ENCODE data around the gene ZNF135. TPM values are rescaled to one million over a fixed set of nuclear protein-coding genes. Genes with fewer than 3 reads are reported as not detected.

ZNF135 gene
- total and polyA plus RNA-seq, 2 of the 4 experiments (the other 2 are of a cell fraction) = 2.4 to 2.7 TPM

DNA sequence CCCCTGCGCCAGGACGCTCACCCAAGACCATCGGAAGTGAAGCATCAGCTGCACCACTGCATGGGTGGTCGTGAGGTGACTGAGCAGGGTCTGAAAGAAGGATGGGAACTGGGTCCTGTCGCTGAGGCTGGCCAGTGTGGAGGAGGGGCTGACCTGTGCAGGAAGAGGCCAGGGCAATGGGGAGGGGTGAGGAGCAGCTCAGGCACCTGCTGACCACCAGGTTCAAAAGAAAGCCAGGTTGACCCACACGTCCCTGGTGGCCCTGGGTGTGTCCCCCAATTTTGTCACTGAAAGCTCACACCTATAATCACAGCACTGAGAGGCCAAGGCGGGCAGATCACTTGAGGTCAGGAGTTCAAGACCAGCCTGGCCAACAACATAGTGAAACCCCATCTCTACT lies 39.0 kb upstream of the ZNF135 start:
- Histone ChIP-seq H2BK120ac (ENCODE audit: low read depth, low read length) (no peak overlapping the region), H3K27me3 (ENCODE audit: control insufficient read depth, insufficient read depth, low read length) (no peaks in the 10 kb centered on the region), H3K56ac (ENCODE audit: extremely low read depth, insufficient read depth, low read length) (no peak overlapping the region), H3K9ac (ENCODE audit: low read depth, low read length) (no peak overlapping the region), H3K27ac (ENCODE audit: insufficient read depth, low read length) (no peak overlapping the region), H3K4me3 (ENCODE audit: insufficient read depth, low read depth, low read length) (no peak overlapping the region), H3K4me1 (ENCODE audit: control insufficient read depth, insufficient read depth, low read length) (no peaks in the 10 kb centered on the region), H3K4me2 (ENCODE audit: low read depth, low read length) (no peak overlapping the region), H2AFZ (replicated peaks; ENCODE audit: low read length, poor library complexity) (no peak overlapping the region), H4K8ac (ENCODE audit: low read depth in 2 of 2, low read length in 2 of 2) (no peak overlapping the region), H4K20me1 (ENCODE audit: insufficient read depth, low read length) (no peaks in the 10 kb centered on the region), H4K5ac (ENCODE audit: low read depth, low read length) (no peak overlapping the region), H3K4ac (ENCODE audit: low read depth, low read length) (no peak overlapping the region), H2BK20ac (ENCODE audit: low read depth, low read length) (no peak overlapping the region), H3K36me3 (ENCODE audit: control insufficient read depth, insufficient read depth, low read length) (no peaks in the 10 kb centered on the region), H3K9me1 (ENCODE audit: insufficient read depth, low read length) (no peaks in the 10 kb centered on the region), H3K23ac (ENCODE audit: low read depth, low read length) (no peak overlapping the region), H2AK5ac (ENCODE audit: low read depth, low read length) (no peak overlapping the region), H2AK9ac (replicated peaks; ENCODE audit: low read depth, low read length, poor library complexity) (no peak overlapping the region), H3K18ac (ENCODE audit: low read depth, low read length) (no peak overlapping the region), H3K79me1 (ENCODE audit: low read depth in 1 of 2, low read length in 2 of 2) (no peaks in the 10 kb centered on the region), H2BK15ac (ENCODE audit: low read depth, low read length) (no peak overlapping the region), H2BK5ac (ENCODE audit: low read depth, low read length, poor library complexity, severe bottlenecking) (no peak overlapping the region), H3K9me3 (ENCODE audit: control insufficient read depth, insufficient read depth, low read length) (peaks cover 39% of the 10 kb centered on the region), H3K14ac (replicated peaks; ENCODE audit: low read depth, low read length) (no peak overlapping the region), H4K91ac (ENCODE audit: insufficient read depth, low read depth, low read length) (no peak overlapping the region)
- 64% methylated on average over 4 of the region's 7 CpGs; no CpG with 5 or more reads in 1 of the 2 experiments for WGBS, 2 experiments (ENCODE audit: extremely low coverage in 2 of 2, insufficient read length in 1 of 2)
- in situ Hi-C loops (cut with MboI; ENCODE audit: low sequenced_read_pairs) = no loop called here
- intact Hi-C loops (cut with micrococcal nuclease) = no loop called here
- POLR2A ChIA-PET (ENCODE audit: unreplicated experiment) = no interaction called here
- CTCF ChIA-PET = no interaction called here
- dilution Hi-C loops (cut with HindIII; ENCODE audit: low sequenced_read_pairs, unreplicated experiment) = no loop called here
- no peak for DNase-seq
- ATAC-seq (ENCODE audit: low read depth) = no peak
- no TSS peak for BruUV-seq (replicated peaks)
- TF ChIP-seq RCOR1 (IDR thresholded peaks at IDR 0.05; ENCODE audit: insufficient replicate concordance, low read length) (no peak), FOS (IDR thresholded peaks at IDR 0.05; ENCODE audit: low read depth, low read length) (no peak), SMC3 (IDR thresholded peaks at IDR 0.05; ENCODE audit: low read depth, low read length) (no peak), CEBPB (IDR thresholded peaks at IDR 0.05; ENCODE audit: low read depth, low read length) (no peak), POLR2A (IDR thresholded peaks at IDR 0.05; ENCODE audit: low read depth, low read length) (no peak), NFE2L2 (IDR thresholded peaks at IDR 0.05; ENCODE audit: low read depth, low read length) (no peak), CHD1 (IDR thresholded peaks at IDR 0.05; ENCODE audit: low read depth, low read length) (no peak), BHLHE40 (IDR thresholded peaks at IDR 0.05; ENCODE audit: low read depth, low read length) (no peak), RAD21 (IDR thresholded peaks at IDR 0.05; ENCODE audit: low read length) (no peak), MAFK (IDR thresholded peaks at IDR 0.05; ENCODE audit: low read depth, low read length) (no peak), MAZ (IDR thresholded peaks at IDR 0.05; ENCODE audit: borderline replicate concordance, low read depth, low read length) (no peak), RFX5 (IDR thresholded peaks at IDR 0.05; ENCODE audit: low read depth, low read length) (no peak), MXI1 (IDR thresholded peaks at IDR 0.05; ENCODE audit: borderline replicate concordance, low read depth, low read length) (no peak)
- TF ChIP-seq, protein P1, sequence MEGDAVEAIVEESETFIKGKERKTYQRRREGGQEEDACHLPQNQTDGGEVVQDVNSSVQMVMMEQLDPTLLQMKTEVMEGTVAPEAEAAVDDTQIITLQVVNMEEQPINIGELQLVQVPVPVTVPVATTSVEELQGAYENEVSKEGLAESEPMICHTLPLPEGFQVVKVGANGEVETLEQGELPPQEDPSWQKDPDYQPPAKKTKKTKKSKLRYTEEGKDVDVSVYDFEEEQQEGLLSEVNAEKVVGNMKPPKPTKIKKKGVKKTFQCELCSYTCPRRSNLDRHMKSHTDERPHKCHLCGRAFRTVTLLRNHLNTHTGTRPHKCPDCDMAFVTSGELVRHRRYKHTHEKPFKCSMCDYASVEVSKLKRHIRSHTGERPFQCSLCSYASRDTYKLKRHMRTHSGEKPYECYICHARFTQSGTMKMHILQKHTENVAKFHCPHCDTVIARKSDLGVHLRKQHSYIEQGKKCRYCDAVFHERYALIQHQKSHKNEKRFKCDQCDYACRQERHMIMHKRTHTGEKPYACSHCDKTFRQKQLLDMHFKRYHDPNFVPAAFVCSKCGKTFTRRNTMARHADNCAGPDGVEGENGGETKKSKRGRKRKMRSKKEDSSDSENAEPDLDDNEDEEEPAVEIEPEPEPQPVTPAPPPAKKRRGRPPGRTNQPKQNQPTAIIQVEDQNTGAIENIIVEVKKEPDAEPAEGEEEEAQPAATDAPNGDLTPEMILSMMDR (conservative IDR thresholded peaks at IDR 0.05; ENCODE audit: low read depth, low read length) = no peak
- TF ChIP-seq, protein P2, sequence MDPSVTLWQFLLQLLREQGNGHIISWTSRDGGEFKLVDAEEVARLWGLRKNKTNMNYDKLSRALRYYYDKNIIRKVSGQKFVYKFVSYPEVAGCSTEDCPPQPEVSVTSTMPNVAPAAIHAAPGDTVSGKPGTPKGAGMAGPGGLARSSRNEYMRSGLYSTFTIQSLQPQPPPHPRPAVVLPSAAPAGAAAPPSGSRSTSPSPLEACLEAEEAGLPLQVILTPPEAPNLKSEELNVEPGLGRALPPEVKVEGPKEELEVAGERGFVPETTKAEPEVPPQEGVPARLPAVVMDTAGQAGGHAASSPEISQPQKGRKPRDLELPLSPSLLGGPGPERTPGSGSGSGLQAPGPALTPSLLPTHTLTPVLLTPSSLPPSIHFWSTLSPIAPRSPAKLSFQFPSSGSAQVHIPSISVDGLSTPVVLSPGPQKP (IDR thresholded peaks at IDR 0.05; ENCODE audit: borderline replicate concordance, low read depth, low read length) = no peak
- TF ChIP-seq, protein P3, sequence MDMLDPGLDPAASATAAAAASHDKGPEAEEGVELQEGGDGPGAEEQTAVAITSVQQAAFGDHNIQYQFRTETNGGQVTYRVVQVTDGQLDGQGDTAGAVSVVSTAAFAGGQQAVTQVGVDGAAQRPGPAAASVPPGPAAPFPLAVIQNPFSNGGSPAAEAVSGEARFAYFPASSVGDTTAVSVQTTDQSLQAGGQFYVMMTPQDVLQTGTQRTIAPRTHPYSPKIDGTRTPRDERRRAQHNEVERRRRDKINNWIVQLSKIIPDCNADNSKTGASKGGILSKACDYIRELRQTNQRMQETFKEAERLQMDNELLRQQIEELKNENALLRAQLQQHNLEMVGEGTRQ (IDR thresholded peaks at IDR 0.05; ENCODE audit: low read depth, low read length) = no peak
